Skeletal muscle satellite cell (primary cell): ENCODE measurements around the gene MALRD1.

Experiments used
- H3K27me3 ChIP-seq: 2 replicates; pipeline ENCODE4 v1.7.0; 2013; ENCODE audit warnings: low read length; ENCODE audit not compliant: control insufficient read depth, insufficient read depth
- H3K36me3 ChIP-seq: 2 replicates; pipeline ENCODE4 v1.7.0; 2013; ENCODE audit warnings: mild to moderate bottlenecking, control low read depth, low read length; ENCODE audit not compliant: insufficient read depth
- H3K4me1 ChIP-seq: 2 replicates; pipeline ENCODE4 v1.7.0; 2013; ENCODE audit warnings: low read length; ENCODE audit not compliant: control insufficient read depth, insufficient read depth
- H3K4me2 ChIP-seq: 2 replicates; pipeline ENCODE4 v1.7.0; 2013; ENCODE audit warnings: mild to moderate bottlenecking, low read length
- H3K4me3 ChIP-seq: 2 replicates; pipeline ENCODE4 v1.7.0; 2013; ENCODE audit warnings: low read length
- H3K9ac ChIP-seq: 2 replicates; pipeline ENCODE4 v1.7.0; 2013; ENCODE audit warnings: mild to moderate bottlenecking, low read depth, low read length, moderate library complexity
- H3K9me3 ChIP-seq: replicated peaks from 2 replicates; pipeline ENCODE4 v1.7.0; 2013; ENCODE audit warnings: mild to moderate bottlenecking, control low read depth, low read length

The MALRD1 gene

DNA sequence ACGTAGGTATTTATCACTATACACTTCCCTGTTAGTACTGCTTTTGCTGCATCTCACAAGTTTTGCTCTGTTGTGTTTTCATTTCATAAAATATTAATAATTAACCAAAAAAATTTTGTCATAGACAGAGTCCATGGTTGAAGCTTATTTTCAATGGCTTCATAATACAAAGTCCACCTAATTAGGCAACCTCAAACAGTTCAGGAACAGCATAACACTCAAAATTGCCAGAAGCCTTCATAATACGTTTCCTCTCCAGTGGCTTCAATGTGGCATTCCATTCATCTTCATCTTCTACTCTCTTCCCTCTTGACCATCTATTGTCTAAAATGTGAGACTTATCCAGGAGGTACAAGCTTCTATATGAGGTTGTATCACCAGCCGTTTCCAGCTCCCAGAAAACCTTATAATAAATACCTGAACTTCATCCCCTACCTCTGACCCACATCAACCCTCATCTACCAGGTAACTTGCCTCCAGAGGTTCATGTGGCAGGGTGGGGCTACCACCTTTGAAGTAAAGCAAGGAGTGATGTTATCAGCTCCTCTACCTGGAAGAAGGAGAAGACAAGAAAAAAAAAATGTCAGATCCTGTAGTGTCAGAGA is 337.3 kb downstream of the MALRD1 start:
- no peak overlapping the region for H3K4me3 ChIP-seq
- H3K4me1 ChIP-seq, result no peaks in the 10 kb centered on the region
- no peaks in the 10 kb centered on the region for H3K27me3 ChIP-seq
- no peaks in the 10 kb centered on the region for H3K9me3 ChIP-seq
- H3K9ac ChIP-seq, result no peak overlapping the region
- H3K4me2 ChIP-seq, result no peak overlapping the region
- no peaks in the 10 kb centered on the region for H3K36me3 ChIP-seq

DNA sequence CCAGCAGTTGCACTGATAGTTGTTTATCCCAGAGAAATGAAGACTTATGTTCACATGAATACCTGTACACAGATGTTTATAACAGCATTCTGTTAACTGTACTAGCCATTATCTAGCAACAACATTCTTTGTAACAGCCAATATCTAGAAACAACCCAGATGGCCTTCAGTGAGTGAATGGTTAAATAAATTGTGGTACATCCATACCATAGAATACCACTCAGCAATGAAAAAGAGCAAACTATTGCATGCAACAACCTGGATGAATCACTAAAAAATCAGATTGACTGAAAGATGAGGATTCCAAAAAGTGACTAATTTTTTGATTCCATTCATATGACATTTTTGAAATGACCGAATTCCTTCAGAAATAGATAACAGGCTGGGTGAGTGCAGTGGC is 360.3 kb downstream of the MALRD1 start:
- Histone ChIP-seq H3K27me3 (no peaks in the 10 kb centered on the region), H3K9me3 (no peaks in the 10 kb centered on the region), H3K4me3 (no peak overlapping the region), H3K36me3 (no peaks in the 10 kb centered on the region), H3K9ac (no peak overlapping the region), H3K4me2 (no peak overlapping the region), H3K4me1 (no peaks in the 10 kb centered on the region)

DNA sequence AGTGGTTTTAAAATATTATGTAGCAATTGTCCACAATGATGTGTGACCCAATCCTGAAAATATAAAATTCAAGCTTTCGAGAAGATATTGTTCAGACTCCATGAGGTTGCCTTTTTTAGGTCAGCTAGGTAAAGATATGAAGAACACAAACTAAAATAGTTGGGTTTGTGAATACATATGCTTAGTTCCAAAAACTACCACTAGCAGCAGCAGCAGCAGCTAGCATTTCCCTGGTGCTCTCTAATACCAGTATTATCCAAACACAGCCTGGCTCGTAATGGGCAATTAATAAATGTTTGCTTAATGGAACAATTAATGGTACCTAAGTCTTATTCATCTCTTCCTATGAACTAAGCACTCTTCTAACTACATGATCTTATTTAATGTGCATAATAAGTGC is 362.5 kb downstream of the MALRD1 start:
- Histone ChIP-seq H3K27me3 (no peaks in the 10 kb centered on the region), H3K36me3 (no peaks in the 10 kb centered on the region), H3K4me2 (no peak overlapping the region), H3K9me3 (no peaks in the 10 kb centered on the region), H3K4me1 (no peaks in the 10 kb centered on the region), H3K9ac (no peak overlapping the region), H3K4me3 (no peak overlapping the region)

DNA sequence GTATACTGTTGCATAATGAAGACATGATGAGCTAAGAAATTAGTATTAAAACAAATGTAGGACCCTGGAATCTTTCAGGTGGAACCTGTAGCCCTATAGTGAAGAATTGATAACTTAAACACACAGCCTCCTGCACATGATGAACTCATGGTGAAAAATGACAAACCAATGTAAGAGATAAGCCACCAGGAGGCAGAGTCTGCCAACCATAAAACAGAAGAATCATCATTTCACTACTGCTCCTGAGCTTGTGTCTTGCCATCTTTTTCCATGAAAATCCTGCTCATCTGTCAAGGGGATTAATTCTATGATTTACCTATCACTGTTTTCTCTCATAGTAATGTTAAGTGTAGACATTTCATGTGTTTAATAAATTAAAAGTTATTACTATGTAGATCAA is 363.9 kb downstream of the MALRD1 start:
- Histone ChIP-seq H3K9ac (no peak overlapping the region), H3K27me3 (no peaks in the 10 kb centered on the region), H3K9me3 (no peaks in the 10 kb centered on the region), H3K4me3 (no peak overlapping the region), H3K36me3 (no peaks in the 10 kb centered on the region), H3K4me1 (no peaks in the 10 kb centered on the region), H3K4me2 (no peak overlapping the region)

DNA sequence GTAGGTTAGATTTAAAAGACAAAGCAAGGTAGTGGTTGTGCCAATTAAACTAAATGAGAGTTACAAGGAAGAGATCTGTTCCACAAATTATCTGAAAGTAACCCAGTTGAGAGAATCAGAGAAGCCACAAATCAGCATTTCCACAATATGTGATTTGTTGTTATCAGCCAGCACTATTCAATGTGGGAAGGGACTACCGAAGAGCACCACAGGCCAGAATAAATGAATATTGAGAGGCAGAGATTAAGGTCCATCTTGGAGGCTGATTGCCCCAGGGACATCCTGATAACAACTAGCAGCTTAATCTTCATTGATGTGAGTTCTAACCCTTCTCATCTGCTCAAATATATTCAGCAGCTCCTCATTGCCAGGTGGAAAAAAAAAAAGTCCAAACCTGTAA is 367.6 kb downstream of the MALRD1 start:
- H3K4me3 ChIP-seq, result no peak overlapping the region
- H3K4me2 ChIP-seq, result no peak overlapping the region
- no peaks in the 10 kb centered on the region for H3K9me3 ChIP-seq
- H3K9ac ChIP-seq, result no peak overlapping the region
- no peaks in the 10 kb centered on the region for H3K4me1 ChIP-seq
- H3K27me3 ChIP-seq, result no peaks in the 10 kb centered on the region
- H3K36me3 ChIP-seq, result no peaks in the 10 kb centered on the region

DNA sequence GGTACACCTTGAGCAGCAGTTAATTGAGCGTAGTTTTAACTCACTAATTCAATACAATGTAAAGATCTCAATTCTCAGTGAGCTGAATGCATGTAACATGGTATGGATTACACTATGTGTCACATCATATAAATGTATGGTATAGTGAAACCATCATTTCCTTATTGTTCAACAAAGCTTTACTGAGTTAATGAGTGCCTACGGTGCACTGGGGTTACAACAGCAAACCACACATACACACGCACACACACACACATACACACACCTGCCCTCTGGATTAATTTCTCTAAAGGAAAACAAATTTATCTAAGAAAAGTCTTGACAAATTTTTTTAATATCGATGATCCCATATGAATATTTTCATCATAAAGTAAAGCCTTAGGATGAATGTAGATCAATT is 369.1 kb downstream of the MALRD1 start:
- Histone ChIP-seq H3K36me3 (no peaks in the 10 kb centered on the region), H3K4me1 (no peaks in the 10 kb centered on the region), H3K27me3 (no peaks in the 10 kb centered on the region), H3K9ac (no peak overlapping the region), H3K9me3 (no peaks in the 10 kb centered on the region), H3K4me3 (no peak overlapping the region), H3K4me2 (no peak overlapping the region)

DNA sequence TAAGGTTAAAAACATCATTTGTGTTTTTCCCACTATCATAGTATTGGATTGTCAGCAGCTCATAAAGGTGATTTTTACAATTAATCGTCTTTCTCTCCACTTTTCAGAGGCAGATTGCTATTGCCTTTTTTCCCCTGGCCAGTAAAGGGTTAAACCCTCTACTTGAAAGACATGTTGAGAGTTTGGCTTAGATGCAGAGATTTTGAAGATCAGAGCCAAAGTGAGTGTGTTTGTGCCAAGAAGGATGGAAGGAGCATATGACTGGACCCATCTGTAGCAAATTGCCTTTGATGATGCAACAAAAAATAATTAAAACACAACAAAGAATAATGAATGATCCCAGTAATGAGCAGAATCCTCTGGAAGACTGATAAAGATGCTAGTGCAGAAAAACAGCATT is 373.1 kb downstream of the MALRD1 start:
- no peaks in the 10 kb centered on the region for H3K9me3 ChIP-seq
- H3K36me3 ChIP-seq, result no peaks in the 10 kb centered on the region
- no peak overlapping the region for H3K4me3 ChIP-seq
- H3K9ac ChIP-seq, result no peak overlapping the region
- H3K4me2 ChIP-seq, result no peak overlapping the region
- no peaks in the 10 kb centered on the region for H3K27me3 ChIP-seq
- no peaks in the 10 kb centered on the region for H3K4me1 ChIP-seq

DNA sequence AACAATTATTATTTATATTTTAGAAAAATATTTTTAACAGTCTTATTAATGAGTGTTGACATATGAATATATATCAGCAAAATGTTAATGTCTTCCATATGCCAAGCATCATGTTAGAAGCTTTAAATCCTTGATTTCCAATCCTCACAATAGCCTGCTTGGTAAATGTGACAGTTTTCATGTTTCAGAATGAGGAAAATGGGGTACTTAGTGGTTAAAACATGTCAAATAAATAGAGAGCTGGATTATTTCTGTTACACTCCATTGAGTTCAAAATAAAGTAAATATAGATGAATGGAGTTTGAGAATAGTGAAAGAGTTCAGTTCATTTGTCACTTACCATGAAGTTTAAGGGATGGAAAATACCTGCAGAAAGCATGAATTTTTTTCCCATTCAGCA is 377.4 kb downstream of the MALRD1 start:
- Histone ChIP-seq H3K36me3 (no peaks in the 10 kb centered on the region), H3K4me3 (no peak overlapping the region), H3K9ac (no peak overlapping the region), H3K27me3 (no peaks in the 10 kb centered on the region), H3K9me3 (no peaks in the 10 kb centered on the region), H3K4me2 (no peak overlapping the region), H3K4me1 (no peaks in the 10 kb centered on the region)

DNA sequence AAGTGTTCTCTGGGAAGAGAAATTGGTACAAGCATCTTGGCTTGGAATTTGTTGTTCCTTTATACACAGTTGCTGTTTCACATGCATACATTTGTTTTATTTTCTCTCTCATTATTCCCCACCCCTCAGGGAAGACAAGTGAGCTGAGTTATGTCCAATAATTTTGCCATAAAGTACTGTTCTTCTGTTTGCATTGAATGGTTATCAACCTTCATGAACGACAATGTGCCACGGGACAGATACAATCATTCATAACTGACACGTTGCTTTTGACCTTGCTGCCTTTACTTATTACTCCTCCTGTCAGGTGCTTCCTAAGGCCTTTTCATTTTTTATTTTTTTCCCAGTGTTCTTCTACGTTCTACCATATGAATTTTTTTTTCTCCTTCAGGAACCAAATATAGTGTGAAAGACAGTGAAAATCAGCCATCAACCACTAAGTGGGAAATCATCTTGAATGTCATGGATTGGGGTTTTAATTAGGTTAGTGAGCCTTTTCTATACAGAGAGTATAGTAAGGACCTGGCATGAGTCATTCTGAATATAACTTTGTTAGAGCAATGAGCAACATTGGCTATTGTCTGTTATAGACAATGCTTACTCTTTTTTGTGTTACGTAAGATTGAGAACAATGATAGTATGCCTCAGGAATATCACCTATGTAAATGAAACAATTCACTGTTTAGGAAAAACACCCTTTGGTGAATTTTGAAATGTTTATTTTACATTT is 383.2 kb downstream of the MALRD1 start:
- H3K4me1 ChIP-seq, result no peaks in the 10 kb centered on the region
- no peak overlapping the region for H3K4me2 ChIP-seq
- H3K36me3 ChIP-seq, result no peaks in the 10 kb centered on the region
- no peaks in the 10 kb centered on the region for H3K9me3 ChIP-seq
- H3K9ac ChIP-seq, result no peak overlapping the region
- H3K4me3 ChIP-seq, result no peak overlapping the region
- H3K27me3 ChIP-seq, result no peaks in the 10 kb centered on the region

DNA sequence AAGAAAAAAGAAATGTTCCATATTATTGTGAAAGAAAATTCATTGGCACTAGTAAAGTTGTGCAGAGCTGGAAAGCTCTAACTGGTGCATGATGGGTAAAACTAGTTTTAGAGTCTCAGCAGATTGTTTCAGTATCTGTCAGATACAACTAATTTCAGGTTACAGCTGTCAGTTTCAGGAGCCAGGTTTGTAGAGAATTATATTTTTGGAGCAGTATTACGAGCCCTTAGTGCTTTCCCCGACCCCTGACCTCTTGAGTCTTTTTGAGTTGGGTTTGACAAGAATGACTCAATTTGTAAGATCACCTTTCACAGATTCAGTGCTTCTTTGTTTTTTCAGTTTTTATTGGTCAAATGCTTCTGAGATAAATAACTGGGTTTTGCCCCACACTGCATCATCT is 401.3 kb downstream of the MALRD1 start:
- H3K36me3 ChIP-seq, result no peaks in the 10 kb centered on the region
- H3K27me3 ChIP-seq, result no peaks in the 10 kb centered on the region
- H3K9ac ChIP-seq, result no peak overlapping the region
- H3K4me2 ChIP-seq, result no peak overlapping the region
- H3K9me3 ChIP-seq, result no peaks in the 10 kb centered on the region
- no peak overlapping the region for H3K4me3 ChIP-seq
- H3K4me1 ChIP-seq, result no peaks in the 10 kb centered on the region

DNA sequence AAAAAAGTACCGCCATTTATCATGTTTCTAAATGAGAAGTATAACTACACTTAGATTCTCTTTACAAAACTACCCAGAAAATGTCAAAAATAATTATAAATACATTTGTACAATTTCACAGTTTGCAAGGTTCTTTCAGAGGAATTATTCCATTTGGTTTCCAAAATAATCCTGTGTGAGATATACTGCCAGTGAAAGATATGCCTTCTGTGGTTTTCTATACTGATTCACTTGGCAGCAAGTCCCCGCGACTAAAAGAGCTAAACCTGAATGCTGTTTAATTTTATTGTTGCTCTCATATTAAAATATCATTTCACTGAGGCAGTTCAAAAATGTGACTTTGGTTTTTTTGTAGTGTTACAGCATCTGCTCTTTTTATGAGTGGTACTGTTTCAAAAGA is 402.8 kb downstream of the MALRD1 start:
- Histone ChIP-seq H3K27me3 (no peaks in the 10 kb centered on the region), H3K4me3 (no peak overlapping the region), H3K9ac (no peak overlapping the region), H3K36me3 (no peaks in the 10 kb centered on the region), H3K4me2 (no peak overlapping the region), H3K9me3 (no peaks in the 10 kb centered on the region), H3K4me1 (no peaks in the 10 kb centered on the region)

DNA sequence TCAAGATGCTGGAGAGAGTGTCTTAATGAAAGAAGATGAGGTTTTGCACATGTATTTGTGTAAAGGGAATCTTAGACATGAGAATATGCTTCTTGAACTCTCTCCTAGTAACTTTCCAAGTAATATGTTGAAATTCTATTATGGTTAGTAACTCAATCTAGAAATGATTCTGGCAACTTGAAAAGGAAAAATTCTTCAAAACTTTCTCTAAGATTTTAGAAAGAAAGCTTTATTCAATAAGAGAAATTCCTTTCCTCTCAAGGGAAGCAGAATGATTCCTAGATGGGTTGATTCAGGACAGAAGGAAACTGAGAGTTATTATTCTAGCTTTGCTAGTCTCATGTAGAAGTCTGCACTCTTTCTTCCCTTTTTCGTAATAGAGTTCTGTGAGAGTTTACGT is 403.3 kb downstream of the MALRD1 start:
- Histone ChIP-seq H3K27me3 (no peaks in the 10 kb centered on the region), H3K9ac (no peak overlapping the region), H3K36me3 (no peaks in the 10 kb centered on the region), H3K4me3 (no peak overlapping the region), H3K4me2 (no peak overlapping the region), H3K9me3 (no peaks in the 10 kb centered on the region), H3K4me1 (no peaks in the 10 kb centered on the region)
